ENCODE results near the gene AHCYL2. TPM values are rescaled to one million over a fixed set of nuclear protein-coding genes. Genes with fewer than 3 reads are reported as not detected.

Gene AHCYL2
- polyA plus RNA-seq, 1 donor from 2014 or later, result 39.9 TPM

- H3K4me3 ChIP-seq (ENCODE audit: low read length), result no peak overlapping the region
- TF ChIP-seq TAF1 (IDR thresholded peaks at IDR 0.05; ENCODE audit: low read depth) (no peak), REST (IDR thresholded peaks at IDR 0.05; ENCODE audit: borderline replicate concordance) (no peak), RAD21 (conservative IDR thresholded peaks at IDR 0.05) (no peak), SMC3 (conservative IDR thresholded peaks at IDR 0.05; ENCODE audit: poor library complexity) (no peak), MXI1 (conservative IDR thresholded peaks at IDR 0.05; ENCODE audit: poor library complexity, severe bottlenecking) (no peak), CTCF (IDR thresholded peaks at IDR 0.05; ENCODE audit: poor library complexity, severe bottlenecking) (no peak), EZH2 (IDR thresholded peaks at IDR 0.05; ENCODE audit: borderline replicate concordance, insufficient read depth, low read length, poor library complexity, severe bottlenecking) (no peak), POLR2AphosphoS5 (IDR thresholded peaks at IDR 0.05) (no peak), EP300 (conservative IDR thresholded peaks at IDR 0.05; ENCODE audit: poor library complexity, severe bottlenecking) (no peak)
- H3K79me2 ChIP-seq (replicated peaks; ENCODE audit: insufficient read depth, low read length), result peaks cover 4% of the 10 kb centered on the region
- no peaks in the 10 kb centered on the region for H3K9me2 ChIP-seq (ENCODE audit: insufficient read depth, low read length)
- H3K4me2 ChIP-seq (ENCODE audit: low read length), result no peak overlapping the region
- H3K9me3 ChIP-seq (ENCODE audit: low read length), result no peaks in the 10 kb centered on the region
- no peaks in the 10 kb centered on the region for H3K27me3 ChIP-seq (ENCODE audit: insufficient read depth, low read depth, low read length)
- no peak overlapping the region for H2AFZ ChIP-seq (ENCODE audit: low read depth, low read length)
- no peaks in the 10 kb centered on the region for H4K20me1 ChIP-seq (ENCODE audit: insufficient read depth)
- H3K9ac ChIP-seq (ENCODE audit: low read length), result no peak overlapping the region
- no peak overlapping the region for H3K27ac ChIP-seq (ENCODE audit: low read length)
- H3K36me3 ChIP-seq (ENCODE audit: insufficient read depth, low read length), result no peaks in the 10 kb centered on the region
- H3F3A ChIP-seq (ENCODE audit: insufficient read depth, low read length, poor library complexity, severe bottlenecking), result no peaks in the 10 kb centered on the region
Observed at GRCh38 chr7:129263168-129263567, 38.3 kb downstream of the AHCYL2 start.

- Histone ChIP-seq H3K4me2 (ENCODE audit: low read length) (no peak overlapping the region), H3K9ac (ENCODE audit: low read length) (no peak overlapping the region), H3K9me2 (ENCODE audit: insufficient read depth, low read length) (no peaks in the 10 kb centered on the region), H3K9me3 (ENCODE audit: low read length) (no peaks in the 10 kb centered on the region), H3K27me3 (ENCODE audit: insufficient read depth, low read depth, low read length) (no peaks in the 10 kb centered on the region), H3F3A (ENCODE audit: insufficient read depth, low read length, poor library complexity, severe bottlenecking) (no peaks in the 10 kb centered on the region), H3K36me3 (ENCODE audit: insufficient read depth, low read length) (no peaks in the 10 kb centered on the region), H3K79me2 (replicated peaks; ENCODE audit: insufficient read depth, low read length) (peaks cover 4% of the 10 kb centered on the region), H3K4me3 (ENCODE audit: low read length) (no peak overlapping the region), H3K27ac (ENCODE audit: low read length) (peak overlapping the region; percentile 61), H2AFZ (ENCODE audit: low read depth, low read length) (no peak overlapping the region), H4K20me1 (ENCODE audit: insufficient read depth) (no peaks in the 10 kb centered on the region)
- no peak for TF ChIP-seq POLR2AphosphoS5 (IDR thresholded peaks at IDR 0.05)
- TF ChIP-seq TAF1 (IDR thresholded peaks at IDR 0.05; ENCODE audit: low read depth), result no peak
Observed at GRCh38 chr7:129264534-129264933, 39.7 kb downstream of the AHCYL2 start.

GRCh38 chr7:129265328-129265727 is 40.5 kb downstream of the AHCYL2 start:
- H2AFZ ChIP-seq (ENCODE audit: low read depth, low read length), result no peak overlapping the region
- H3K27me3 ChIP-seq (ENCODE audit: insufficient read depth, low read depth, low read length), result no peaks in the 10 kb centered on the region
- H4K20me1 ChIP-seq (ENCODE audit: insufficient read depth), result no peaks in the 10 kb centered on the region
- no peaks in the 10 kb centered on the region for H3K9me3 ChIP-seq (ENCODE audit: low read length)
- peak overlapping the region; percentile 7 for H3K9ac ChIP-seq (ENCODE audit: low read length)
- peak overlapping the region; percentile 61 for H3K27ac ChIP-seq (ENCODE audit: low read length)
- no peak for TF ChIP-seq EZH2 (IDR thresholded peaks at IDR 0.05; ENCODE audit: borderline replicate concordance, insufficient read depth, low read length, poor library complexity, severe bottlenecking)
- TF ChIP-seq POLR2AphosphoS5 (IDR thresholded peaks at IDR 0.05), result no peak
- no peak for TF ChIP-seq RAD21 (conservative IDR thresholded peaks at IDR 0.05)
- no peak for TF ChIP-seq REST (IDR thresholded peaks at IDR 0.05; ENCODE audit: borderline replicate concordance)
- no peak for TF ChIP-seq EP300 (conservative IDR thresholded peaks at IDR 0.05; ENCODE audit: poor library complexity, severe bottlenecking)
- TF ChIP-seq CTCF (IDR thresholded peaks at IDR 0.05; ENCODE audit: poor library complexity, severe bottlenecking), result no peak
- no peak for TF ChIP-seq TAF1 (IDR thresholded peaks at IDR 0.05; ENCODE audit: low read depth)
- TF ChIP-seq SMC3 (conservative IDR thresholded peaks at IDR 0.05; ENCODE audit: poor library complexity), result no peak
- TF ChIP-seq MXI1 (conservative IDR thresholded peaks at IDR 0.05; ENCODE audit: poor library complexity, severe bottlenecking), result no peak
- no peak overlapping the region for H3K4me2 ChIP-seq (ENCODE audit: low read length)
- H3K9me2 ChIP-seq (ENCODE audit: insufficient read depth, low read length), result no peaks in the 10 kb centered on the region
- H3K36me3 ChIP-seq (ENCODE audit: insufficient read depth, low read length), result no peaks in the 10 kb centered on the region
- H3K79me2 ChIP-seq (replicated peaks; ENCODE audit: insufficient read depth, low read length), result peaks cover 4% of the 10 kb centered on the region
- H3K4me3 ChIP-seq (ENCODE audit: low read length), result peak overlapping the region; percentile 0
- no peaks in the 10 kb centered on the region for H3F3A ChIP-seq (ENCODE audit: insufficient read depth, low read length, poor library complexity, severe bottlenecking)

All from neural cell (in vitro differentiated cells).